ENCODE data around the gene RPS19.
"Not testable (repeated sequence)": the region's sequence is repeated elsewhere in the genome, so short reads cannot be mapped to it uniquely, and the experiment has no call there.

RPS19 gene

DNA sequence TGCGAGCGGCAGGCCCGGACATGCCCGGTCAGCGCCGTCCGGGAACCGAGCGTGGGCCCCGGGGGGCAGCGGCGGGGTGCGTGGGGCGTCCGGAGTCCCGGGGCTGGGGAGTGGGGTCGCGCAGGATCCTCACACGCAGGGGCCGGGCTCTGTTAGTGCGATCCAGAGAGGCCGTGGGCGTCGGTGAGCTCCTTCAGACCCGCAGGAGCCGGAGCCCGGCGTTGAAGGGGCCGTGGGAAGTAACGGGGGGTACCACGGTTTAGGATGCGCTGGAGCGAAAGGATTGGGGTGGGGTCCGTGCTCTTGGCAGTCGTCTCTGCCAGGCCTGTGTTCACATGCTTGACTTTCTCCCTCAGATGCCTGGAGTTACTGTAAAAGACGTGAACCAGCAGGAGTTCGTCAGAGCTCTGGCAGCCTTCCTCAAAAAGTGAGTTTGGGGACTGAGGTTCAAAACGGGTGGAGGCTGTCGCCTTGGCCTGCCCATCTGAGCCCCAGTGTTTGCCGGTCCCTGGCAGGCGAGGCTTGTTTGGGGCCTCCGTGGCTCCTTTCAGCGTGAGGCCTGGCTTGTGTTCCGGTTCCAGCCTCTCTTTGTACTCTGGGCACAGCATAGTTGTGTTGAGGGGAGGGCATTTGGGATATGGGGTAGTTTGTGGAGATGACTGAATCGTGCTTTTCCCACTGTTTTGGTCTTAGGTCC, 512 bp downstream of the RPS19 start:
- DNase-seq (ENCODE audit: low read depth in 3 of 3): peak in 1 of 3 experiments; percentile 49

DNA sequence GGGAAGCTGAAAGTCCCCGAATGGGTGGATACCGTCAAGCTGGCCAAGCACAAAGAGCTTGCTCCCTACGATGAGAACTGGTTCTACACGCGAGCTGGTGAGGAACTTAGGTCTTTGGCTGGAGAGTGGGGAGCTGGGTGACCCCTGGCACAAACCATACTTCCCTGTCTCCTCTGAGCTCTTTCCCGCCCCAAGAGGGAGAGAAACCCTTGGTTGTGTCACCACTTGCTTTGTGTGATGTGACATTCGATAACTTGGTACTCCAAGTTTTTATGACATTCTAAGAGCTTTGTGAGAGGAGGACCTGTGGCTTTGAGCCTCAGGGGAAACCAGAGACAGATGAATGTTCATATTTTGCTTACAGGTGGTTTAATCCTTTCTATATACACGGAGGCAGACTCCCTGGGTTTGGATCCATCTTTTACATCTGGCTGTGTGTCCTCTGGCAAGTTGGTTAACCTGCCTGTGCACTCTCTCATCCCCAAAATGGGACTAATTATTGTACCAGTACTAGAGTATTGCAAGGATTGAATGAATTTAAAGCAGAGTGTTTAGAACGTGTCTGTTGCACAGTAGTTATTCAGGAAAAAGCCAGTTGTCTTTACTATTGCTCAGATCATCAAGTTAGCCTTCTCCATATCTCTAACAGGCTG, 1.2 kb downstream of the RPS19 start:
- DNase-seq (ENCODE audit: low read depth in 3 of 3): no peak

DNA sequence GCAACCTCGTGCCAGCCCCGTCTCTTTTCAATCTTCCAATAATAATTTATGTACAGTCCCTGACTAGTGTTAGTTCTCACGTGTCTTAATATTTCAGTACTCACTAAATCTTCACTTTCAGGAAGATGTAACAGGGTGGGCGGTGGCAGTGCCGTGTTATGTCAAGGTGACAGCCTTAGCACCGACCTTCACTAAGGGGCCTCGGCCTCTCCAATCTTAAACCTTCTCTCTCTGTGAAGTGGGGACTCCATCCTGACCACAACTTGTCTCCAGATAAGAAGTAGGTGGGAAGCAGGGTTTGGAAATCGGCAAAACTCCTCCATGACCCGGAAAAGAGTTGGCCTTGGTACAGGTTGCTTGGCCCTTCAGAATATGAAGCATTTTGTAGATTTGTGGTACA, 1.8 kb downstream of the RPS19 start:
- no peak for DNase-seq (ENCODE audit: low read depth in 3 of 3)

DNA sequence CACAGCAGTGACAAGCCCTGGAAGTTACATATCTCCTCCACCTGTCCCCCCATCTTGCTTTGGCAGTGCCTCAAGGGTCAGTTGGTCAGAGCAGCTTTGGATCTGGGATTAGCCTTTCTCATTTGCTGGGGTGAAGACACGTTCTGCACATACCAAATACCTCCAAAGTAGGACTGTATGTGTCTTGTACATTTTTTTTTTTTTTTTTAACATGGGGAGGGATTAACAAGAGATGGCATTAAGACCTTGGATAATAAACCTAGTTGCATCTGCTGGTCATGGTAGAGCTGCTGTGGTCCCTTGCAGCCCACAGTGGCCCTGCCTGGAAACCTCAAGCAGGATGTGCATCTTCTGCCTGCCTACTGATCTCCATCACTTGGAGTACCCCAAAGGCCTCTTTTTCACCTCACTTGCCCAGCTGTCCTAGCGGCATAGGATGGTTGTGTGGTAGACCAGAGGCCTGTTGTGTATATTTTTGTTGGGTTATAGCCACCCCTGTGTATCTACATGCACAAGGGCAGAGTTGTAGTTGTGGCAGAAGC, 2.5 kb downstream of the RPS19 start:
- no peak for DNase-seq (ENCODE audit: low read depth in 3 of 3)

DNA sequence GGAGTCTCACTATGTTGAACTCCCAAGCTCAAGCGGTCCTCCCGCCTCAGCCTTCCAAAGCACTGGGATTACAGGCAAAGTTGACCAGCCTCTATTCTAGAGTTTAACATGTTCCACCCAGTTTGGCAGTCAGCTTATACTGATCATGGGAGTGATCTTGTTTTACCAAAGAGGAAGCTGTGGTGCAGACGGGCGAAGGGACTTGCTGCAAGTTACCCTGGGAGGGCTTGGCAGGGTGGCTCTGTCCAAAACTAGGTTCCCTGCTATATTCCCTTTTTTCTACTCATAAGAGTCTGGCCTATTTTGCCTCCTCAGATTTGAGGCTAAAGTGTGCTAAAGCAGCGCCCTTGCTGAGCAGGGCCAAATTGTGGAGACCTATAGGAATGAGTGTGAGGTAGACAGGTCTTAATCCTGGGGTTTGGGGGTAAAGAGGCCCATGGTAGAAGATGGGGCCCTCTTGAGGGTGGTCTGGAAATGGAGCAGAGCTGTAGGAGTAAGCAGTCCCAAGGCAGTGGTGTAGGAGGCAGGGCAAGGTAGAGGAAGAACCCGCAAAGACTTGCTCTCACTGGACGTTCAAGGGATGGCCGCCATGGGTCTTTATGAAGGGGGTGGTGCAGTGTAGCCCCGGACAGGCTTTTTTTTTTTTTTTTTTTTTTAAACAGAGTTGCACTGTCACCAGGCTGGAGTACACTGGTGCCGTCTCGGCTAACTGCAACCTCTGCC, 3.3 kb downstream of the RPS19 start:
- DNase-seq (ENCODE audit: low read depth in 3 of 3): no peak

DNA sequence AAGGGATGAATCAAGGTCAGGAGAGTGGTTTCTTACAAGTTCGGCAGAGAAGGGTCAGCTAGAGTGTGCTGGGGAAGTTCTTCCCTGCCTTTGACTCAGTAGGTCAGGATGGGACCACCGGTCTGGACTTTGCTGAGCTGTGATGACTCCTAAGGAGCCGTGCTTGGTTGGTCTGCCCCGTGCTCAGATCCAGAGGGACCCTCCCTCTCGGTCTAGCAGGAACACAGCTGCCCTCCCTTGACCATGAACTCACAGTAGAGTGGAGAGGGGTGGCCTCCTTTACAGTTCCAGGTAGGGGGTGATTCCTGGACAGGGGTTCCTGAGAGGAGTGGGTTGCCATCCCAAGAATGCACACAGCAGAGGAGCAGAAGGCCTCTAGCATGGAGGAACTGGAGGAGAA, 4.3 kb downstream of the RPS19 start:
- no peak for DNase-seq (ENCODE audit: low read depth in 3 of 3)

DNA sequence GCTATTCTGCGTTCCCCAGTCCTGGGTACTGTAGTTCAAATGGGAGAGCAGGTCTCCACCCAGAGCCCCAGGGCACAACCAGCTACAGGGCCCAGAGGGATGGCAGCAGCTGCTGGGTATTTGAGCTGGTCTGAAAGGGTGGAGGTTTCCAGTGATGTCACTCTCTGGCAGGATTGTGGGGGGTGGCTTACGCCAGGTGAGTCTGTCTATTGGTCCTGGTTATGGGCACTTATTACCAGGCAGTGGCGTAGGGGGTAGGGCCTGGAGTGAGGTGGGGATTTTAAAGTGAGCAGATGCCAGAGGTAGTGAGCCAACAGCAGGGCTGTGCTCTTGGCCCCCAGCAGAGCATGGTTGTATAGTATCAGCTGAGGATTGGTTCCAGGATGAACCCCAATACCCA, 6.2 kb downstream of the RPS19 start:
- no peak for DNase-seq (ENCODE audit: low read depth in 3 of 3)

DNA sequence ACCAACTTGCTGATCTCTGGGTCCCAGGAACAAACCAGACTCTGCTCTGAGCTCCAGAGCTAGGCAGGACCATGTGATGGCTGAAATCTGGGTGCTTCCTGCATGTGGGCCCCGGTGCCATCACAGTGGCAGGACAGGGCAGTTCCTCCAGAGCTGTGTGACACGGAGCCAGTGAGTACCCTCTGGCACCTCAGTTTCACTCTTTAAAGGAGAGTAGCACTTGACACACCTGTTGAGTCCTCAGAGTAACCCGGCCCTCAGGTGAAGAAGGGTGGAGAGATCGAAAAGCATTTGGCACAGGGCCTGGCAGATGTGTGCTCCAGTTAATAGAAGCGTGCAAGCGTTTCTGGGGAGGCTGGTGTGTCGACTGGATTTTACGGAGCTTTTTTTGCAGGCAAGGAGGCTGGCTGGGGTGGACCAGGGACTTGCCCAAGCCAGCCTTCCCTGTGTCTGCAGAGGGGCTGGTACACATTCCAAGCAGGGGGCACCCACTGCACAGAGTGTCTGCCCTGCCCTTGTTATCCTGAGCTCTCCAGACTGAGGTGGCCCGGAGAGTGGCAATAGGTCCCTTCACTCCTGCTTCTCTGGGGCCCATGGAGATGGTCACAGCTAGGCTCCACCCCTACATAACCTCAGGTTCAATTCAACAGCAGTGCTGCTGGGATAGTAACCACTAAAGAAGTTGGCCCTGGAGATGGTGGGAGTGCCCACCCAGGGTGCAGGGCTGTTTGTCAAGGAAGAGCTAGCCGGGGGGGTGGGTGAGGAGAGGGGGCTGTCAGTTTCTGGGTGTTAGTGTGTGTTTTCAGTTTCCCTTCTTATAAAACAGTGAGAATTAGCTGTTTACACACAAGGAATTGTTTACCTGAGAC, 8.3 kb downstream of the RPS19 start:
- DNase-seq (ENCODE audit: low read depth in 3 of 3): no peak

DNA sequence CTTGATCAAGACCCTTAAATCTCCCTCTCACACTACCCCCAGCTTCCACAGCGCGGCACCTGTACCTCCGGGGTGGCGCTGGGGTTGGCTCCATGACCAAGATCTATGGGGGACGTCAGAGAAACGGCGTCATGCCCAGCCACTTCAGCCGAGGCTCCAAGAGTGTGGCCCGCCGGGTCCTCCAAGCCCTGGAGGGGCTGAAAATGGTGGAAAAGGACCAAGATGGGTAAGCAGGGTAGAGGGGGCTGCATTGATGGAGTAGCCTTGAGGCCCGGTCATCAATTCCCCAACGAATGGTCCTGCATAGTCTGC, 8.9 kb downstream of the RPS19 start:
- DNase-seq (ENCODE audit: low read depth in 3 of 3): no peak

DNA sequence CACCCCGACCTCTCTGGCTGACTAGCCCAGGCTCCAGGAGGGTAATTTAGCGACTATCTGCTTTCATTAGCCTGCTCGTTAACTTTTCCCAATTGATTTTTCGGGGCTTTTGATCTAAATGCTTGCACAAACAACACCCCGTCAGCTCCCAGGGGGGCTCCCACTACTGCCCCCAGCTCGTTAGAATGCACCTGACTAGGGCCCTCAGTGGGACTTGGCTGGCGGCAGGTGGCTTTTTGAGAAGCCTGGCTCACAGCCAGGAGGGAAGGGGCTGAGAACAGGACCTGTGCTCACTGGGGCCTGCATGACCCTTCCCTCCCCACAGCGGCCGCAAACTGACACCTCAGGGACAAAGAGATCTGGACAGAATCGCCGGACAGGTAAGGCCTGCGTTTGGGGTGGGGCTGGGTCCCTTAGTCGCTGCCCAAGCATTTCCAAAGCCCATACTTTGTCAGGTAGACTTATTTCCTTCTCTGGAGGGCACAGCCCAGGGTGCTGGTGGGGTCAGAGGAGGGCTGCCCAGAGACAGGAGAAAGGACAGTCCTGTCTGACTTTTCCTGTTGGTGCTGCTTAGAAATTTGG, 9.4 kb downstream of the RPS19 start:
- DNase-seq (ENCODE audit: low read depth in 3 of 3): no peak

DNA sequence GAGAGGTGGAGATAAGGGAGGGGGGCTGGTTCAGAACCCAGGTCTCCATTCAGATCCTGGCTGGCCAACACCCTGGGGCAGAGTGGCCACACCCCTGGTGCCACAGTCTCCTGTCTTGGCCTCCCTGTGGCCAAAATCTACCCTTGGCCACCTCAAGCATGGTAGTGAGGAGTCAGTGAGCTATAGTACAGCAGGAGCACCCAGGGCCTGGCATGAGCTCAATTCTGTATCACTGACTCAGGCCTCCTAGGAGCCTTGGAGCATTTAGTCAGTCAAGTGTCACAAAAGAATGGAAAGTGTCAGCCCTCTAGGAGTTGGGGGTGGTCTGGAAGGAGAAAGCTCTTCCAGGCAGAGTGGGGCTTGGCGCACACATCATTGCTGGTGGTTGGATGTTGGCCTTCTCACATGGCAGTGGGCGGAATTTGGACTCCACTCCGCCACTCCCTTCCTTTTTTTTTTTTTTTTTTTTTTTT, 10.4 kb downstream of the RPS19 start:
- DNase-seq (ENCODE audit: low read depth in 3 of 3): no peak

DNA sequence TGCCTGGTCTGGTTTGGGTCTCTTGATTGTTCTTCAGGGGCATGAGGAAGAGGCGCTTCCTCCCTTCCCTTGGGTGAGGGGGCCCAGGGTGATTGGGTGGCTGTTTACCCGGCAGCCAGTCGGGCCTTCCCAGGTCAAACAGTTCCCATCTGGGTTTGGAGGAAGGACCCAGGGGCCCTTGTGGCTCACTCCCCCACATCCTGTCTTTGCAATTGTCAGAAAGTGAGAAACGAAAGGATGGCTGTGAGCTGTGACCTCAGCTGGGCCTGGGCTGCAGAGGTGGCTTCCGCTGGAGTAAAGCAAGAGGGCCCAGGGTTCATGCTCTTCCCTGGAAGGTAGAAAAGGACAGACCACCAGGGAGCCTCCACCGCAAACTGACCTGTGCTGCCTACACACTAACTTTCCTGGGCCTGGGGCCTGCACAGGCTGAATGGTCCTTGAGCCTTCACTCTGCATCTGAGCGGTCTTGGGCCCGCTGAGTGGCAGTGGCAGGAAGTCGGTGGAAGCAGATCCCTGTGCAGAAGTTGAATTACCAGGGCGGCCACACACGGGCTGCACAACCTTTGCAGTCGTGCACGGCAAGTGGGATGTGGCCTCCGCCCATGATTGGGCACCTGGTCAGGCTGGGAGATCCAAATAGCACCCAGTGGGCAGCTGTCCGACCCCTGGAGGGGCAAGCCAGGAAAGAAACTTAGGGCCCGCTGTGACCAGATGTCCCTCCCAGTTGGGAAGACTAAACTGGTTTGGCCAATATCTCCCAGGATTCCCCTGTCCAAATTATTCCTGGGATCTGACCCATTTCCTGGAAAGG, 11.7 kb downstream of the RPS19 start:
- DNase-seq (ENCODE audit: low read depth in 3 of 3): no peak

DNA sequence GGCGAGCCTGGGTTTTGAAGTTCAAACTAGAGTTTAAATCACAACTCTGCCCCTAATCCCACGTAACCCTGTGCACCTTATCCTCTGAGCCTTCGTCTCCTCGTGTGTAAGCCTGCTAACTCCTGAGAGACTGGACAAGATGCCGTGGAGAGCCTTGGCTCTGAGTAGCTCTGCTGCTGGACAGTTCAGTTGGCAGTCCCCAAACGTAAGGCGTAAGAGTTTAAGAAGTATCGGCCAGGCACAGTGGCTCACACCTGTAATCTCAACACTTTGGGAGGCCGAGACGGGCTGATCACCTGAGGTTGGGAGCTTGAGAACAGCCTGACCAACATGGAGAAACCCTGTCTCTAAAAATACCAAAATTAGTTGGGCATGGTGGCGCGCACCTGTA, 12.3 kb downstream of the RPS19 start:
- no peak for DNase-seq (ENCODE audit: low read depth in 3 of 3)

DNA sequence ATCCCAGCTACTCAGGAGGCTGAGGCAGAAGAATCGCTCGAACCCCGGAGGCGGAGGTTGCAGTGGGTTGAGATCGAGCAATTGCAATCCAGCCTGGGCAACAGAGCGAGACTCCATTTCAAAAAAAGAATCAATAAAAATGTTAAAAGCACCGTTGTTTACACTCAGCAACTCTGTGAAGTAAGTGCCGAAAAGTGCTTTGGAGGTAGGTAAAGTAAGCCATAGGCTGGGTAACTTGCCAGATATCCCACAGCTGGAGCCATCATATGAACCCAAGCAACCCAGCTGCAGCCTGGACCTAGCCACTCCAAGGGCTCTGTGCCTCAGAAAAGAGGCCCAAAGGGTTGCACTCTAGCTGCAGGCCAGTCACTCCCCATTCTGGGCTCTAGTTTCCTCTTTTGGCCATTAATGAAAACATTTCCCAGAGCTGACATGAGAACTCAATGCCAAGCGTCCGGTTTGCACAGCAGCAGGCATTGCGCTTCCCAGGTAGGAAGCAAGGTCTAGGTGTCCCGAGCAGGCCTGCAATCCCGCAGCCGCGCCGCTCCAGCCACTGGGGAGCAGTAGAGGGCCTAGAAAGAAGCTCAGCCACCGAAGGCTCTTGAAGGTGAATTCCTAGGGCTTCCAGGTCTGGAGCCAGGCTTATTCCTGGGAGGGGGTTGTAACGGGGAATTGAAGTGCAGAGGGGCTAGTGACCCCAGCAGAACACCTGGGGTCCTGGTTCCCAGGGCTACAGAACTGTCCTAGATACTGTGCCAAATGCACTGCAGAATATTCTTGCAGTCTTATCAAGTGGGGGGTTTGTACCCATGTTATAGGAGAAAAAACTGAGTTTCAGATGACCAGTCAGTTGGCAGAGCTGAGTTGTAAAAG, 13.0 kb downstream of the RPS19 start:
- peak in 2 of 3 experiments; percentile 43 to 45 for DNase-seq (ENCODE audit: low read depth in 3 of 3)

DNA sequence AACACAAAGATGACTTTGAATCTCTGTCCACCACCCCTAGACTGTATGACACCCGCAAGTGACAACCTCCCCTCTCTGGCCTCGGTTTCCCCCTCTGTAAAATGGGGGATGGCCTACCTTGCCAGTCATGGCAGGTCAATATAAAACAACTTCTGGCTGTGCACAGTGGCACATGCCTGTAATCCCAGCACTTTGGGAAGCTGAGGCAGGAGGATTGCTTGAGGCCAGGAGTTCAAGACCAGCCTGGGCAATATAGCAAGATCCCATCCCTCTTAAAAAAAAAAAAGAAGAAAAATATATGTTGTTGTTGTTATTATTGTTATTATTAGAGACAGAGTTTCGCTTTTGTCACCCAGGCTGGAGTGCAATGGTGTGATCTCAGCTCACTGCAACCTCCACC, 15.9 kb downstream of the RPS19 start:
- DNase-seq (ENCODE audit: low read depth in 3 of 3): not testable (repeated sequence)

DNA sequence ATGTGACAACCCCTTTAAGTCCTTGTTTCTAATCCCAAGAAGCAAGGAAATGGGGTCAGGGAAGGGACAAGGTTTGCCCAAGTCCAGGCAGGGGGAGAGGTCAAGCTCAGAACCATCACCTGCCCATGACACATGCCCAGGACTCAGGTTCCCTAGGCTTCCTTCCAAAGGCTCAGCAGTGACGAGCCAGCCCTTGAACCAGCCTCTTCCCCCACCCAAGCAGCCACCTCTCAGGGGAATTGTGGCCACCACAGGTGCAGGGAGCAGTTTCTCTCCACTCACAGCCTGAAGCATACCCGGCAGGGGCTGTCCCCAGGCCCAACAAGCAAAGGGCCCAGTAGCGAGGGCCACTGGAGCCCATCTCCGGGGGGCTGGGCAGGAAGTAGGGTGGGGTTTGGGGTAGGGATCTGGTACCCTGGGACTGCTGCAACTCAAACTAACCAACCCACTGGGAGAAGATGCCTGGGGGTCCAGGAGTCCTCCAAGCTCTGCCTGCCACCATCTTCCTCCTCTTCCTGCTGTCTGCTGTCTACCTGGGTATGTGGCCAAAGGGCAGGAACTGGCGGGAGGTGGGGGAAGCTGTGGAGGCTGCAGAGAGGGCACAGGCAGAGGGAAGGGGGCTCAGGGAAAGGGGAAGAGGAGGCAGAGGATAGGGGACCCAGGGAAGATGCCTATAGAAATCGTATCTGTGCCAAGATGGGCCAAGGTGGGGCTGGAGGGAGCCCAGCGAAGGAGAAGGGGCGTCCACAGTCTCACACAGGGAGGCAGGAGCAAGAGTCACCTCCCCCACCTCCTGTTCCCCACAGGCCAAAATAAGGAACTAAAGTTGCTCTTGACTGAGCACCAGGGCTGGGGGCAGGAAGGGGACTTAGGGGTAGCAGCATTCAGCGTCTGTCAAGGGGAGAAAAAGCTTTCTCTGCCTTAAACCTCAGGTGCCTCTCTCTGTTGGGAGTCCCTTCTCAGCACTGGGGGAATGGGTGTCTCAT, 17.1 kb downstream of the RPS19 start, which contains the start of gene CD79A:
Gene CD79A, plus strand, starts transcription at position 433 of the 986 bp plus-strand sequence. Its CDS starts 26 bp downstream, at position 459.
- no peak for DNase-seq (ENCODE audit: low read depth in 3 of 3)

DNA sequence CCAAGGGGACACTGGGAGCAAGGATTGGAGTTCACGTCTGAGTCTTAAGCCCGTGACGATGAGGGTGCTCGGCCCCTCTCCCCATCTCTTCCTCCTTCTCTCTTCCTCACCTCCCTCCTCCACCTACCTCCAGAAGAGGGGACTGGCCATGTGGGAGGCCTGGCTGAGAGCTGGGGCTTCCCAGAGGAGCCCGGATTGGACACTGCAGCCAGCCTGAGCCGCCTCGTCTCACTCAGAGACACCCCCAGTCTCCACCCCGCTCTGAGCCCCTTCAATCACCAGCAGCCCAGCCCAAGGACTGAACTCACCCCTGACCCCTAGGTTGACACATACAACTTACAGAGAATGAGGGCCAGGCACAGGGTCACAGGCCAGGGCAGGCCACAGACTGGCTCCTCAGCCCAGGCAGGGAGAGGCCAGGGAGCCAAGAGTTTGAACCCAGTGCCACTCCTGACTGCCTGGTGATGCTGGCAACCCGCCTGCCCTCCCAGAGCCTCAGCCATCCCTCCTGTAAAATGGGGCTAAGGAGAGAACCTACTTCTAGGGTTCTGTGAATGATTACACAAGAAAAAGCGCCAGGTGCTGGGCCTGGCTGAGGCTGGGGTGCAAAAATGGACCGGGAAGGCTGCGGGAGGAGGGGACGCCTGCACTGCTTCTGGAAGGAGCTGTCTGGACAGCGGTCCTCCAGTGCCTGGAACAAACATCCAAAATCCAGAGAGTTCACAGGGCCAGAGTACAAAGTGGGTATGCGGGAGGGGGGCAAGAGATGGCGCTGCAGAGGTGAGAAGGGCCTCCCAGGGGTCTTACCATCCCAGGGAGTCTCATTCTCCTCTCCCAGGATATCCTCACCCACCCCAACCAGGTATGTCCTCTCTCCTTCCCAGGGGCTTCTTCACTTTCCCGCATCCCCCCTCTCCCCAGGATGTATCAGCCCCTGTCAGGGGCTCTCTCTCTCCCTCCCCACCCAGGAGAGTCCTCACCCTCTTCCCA, 18.2 kb downstream of the RPS19 start:
- no peak for DNase-seq (ENCODE audit: low read depth in 3 of 3)

Measured in stimulated activated CD4-positive, alpha-beta T cell treated with anti-CD3 and anti-CD28 coated beads, TNF-alpha, amount 100 ng/mL, for 4 hours (primary cell).